ENCODE data around the gene OSBPL7. TPM values are rescaled to one million over a fixed set of nuclear protein-coding genes. Genes with fewer than 3 reads are reported as not detected.

OSBPL7 gene
- total and polyA plus RNA-seq, 2 of the 13 experiments (the other 11 are each of a cell fraction or from before 2014, with no cell fraction given), result 4.7 to 6.6 TPM

- intact Hi-C loops (cut with micrococcal nuclease; ENCODE audit: unreplicated experiment) (no loop called here), in situ Hi-C loops (cut with HindIII; ENCODE audit: extremely low pct_ligation_motif_present, low pct_unique_long_range_greater_than_20kb) (no loop called here)
- Histone ChIP-seq H3K27ac (ENCODE audit: extremely low read length, insufficient read depth, low read length) (no peak overlapping the region), H3K4me1 (ENCODE audit: insufficient read depth, low read length) (peaks cover 12% of the 10 kb centered on the region), H3K4me3 (replicated peaks in 1 of 3; ENCODE audit: insufficient read depth in 1 of 3, low read depth in 2 of 3, low read length in 3 of 3) (no peak overlapping the region), H3K79me2 (ENCODE audit: insufficient read depth, low read length) (no peaks in the 10 kb centered on the region), H3K27me3 (ENCODE audit: control insufficient read depth in 1 of 2, insufficient read depth in 2 of 2, low read length in 2 of 2) (no peaks in the 10 kb centered on the region; a peak in 1 of 5 replicates), H3K36me3 (replicated peaks in 1 of 2; ENCODE audit: control insufficient read depth in 1 of 2, insufficient read depth in 2 of 2, low read length in 2 of 2) (peaks cover 16 to 25% of the 10 kb centered on the region in 2 experiments; a peak in 4 of 5 replicates), H4K20me1 (ENCODE audit: insufficient read depth, low read length) (no peaks in the 10 kb centered on the region), H3K9me3 (ENCODE audit: low read length) (no peaks in the 10 kb centered on the region), H3K9ac (ENCODE audit: insufficient read depth, low read depth, low read length) (no peak overlapping the region), H2AFZ (ENCODE audit: low read length) (no peak overlapping the region), H3K4me2 (ENCODE audit: low read depth, low read length) (no peak overlapping the region)
- no TSS peak for BruUV-seq (replicated peaks)
- DNase-seq (ENCODE audit: low spot score) (no peak), FAIRE-seq (no peak), ATAC-seq (no peak)
- CTCF ChIA-PET (ENCODE audit: low intra/inter-chr PET ratio, low total read pairs), result no interaction called here
- POLR2A ChIA-PET, result no interaction called here
- WGBS (ENCODE audit: low lambda C conversion rate), result 99% methylated on average over 19 of the region's 21 CpGs
- no peak for TF ChIP-seq SMAD3 (CRISPR knock-in tag; IDR thresholded peaks at IDR 0.05)
- TF ChIP-seq ZNF598 (CRISPR knock-in tag; IDR thresholded peaks at IDR 0.05; ENCODE audit: borderline replicate concordance), result no peak
- TF ChIP-seq RFXANK (CRISPR knock-in tag; IDR thresholded peaks at IDR 0.05), result no peak
- TF ChIP-seq AGO1 (IDR thresholded peaks at IDR 0.05; ENCODE audit: low read depth, low read length, poor library complexity, severe bottlenecking), result no peak
- TF ChIP-seq MEIS2 (CRISPR knock-in tag; IDR thresholded peaks at IDR 0.05), result no peak
- TF ChIP-seq KLF16 (CRISPR knock-in tag; IDR thresholded peaks at IDR 0.05), result no peak
- no peak for TF ChIP-seq ZBTB34 (CRISPR knock-in tag; IDR thresholded peaks at IDR 0.05)
- no peak for TF ChIP-seq SMAD9 (CRISPR knock-in tag; IDR thresholded peaks at IDR 0.05)
- TF ChIP-seq ZBTB38 (CRISPR knock-in tag; IDR thresholded peaks at IDR 0.05), result no peak
- no peak for TF ChIP-seq ZBTB2 (CRISPR knock-in tag; IDR thresholded peaks at IDR 0.05; ENCODE audit: low read depth)
- no peak for TF ChIP-seq TERF1 (CRISPR knock-in tag; IDR thresholded peaks at IDR 0.05)
- no peak for TF ChIP-seq NFATC3 (CRISPR knock-in tag; IDR thresholded peaks at IDR 0.05)
- no peak for TF ChIP-seq ONECUT2 (CRISPR knock-in tag; IDR thresholded peaks at IDR 0.05)
- no peak for TF ChIP-seq ZBTB4 (CRISPR knock-in tag; IDR thresholded peaks at IDR 0.05; ENCODE audit: borderline replicate concordance)
Observed at GRCh38 chr17:47816111-47816735, 5.4 kb downstream of the OSBPL7 start.

Measured in HepG2 (cell line).